HUES48 (cell line): ENCODE results near the gene TMPRSS11A.

Experiments used
- H3K27ac ChIP-seq: one replicate; pipeline ENCODE4 v1.7.0; 2013; ENCODE audit warnings: low read depth, low read length, inconsistent platforms
- H3K27me3 ChIP-seq: 2 replicates; pipeline ENCODE4 v1.6.1; 2013; ENCODE audit warnings: mild to moderate bottlenecking, low read length; ENCODE audit not compliant: control insufficient read depth, insufficient read depth
- H3K36me3 ChIP-seq: 2 replicates; pipeline ENCODE4 v1.6.1; 2013; ENCODE audit warnings: low read length; ENCODE audit not compliant: control insufficient read depth, insufficient read depth
- H3K4me1 ChIP-seq: 2 replicates; pipeline ENCODE4 v1.6.1; 2013; ENCODE audit warnings: mild to moderate bottlenecking, low read length; ENCODE audit not compliant: control insufficient read depth, insufficient read depth
- H3K4me3 ChIP-seq: 2 replicates; pipeline ENCODE4 v1.5.1; 2013; ENCODE audit warnings: mild to moderate bottlenecking, low read depth, low read length
- H3K9ac ChIP-seq: 2 replicates; pipeline ENCODE4 v1.6.1; 2013; ENCODE audit warnings: mild to moderate bottlenecking, low read depth, low read length, moderate library complexity
- H3K9me3 ChIP-seq: 2 replicates; pipeline ENCODE4 v1.6.1; 2013; ENCODE audit warnings: low read length; ENCODE audit not compliant: control insufficient read depth, insufficient read depth

TMPRSS11A gene

DNA sequence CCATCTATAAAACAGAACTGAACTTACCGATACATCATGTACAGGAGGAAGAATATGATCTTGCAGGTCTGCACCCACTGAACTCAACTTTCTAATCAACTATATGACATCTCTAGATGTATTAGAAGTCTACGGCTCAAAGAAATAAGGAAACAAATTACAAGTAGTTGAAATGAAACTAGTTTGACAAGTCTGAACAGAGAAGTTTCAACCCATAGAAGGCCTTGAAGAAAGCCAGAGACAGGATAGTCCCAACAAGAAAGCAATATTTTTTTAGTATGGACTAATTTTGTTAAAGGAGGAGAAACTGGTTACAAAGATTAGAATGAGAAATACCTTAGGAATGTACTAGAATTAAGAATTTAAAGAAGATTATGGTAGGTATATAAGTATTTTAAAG is at the start of gene TMPRSS11A:
Gene TMPRSS11A (minus strand): TSS at position 138 of the 400 bp plus-strand sequence. CDS start 100 bp downstream, at position 38.
- no peaks in the 10 kb centered on the region for H3K4me1 ChIP-seq
- no peak within 1 kb of the TSS for H3K9ac ChIP-seq
- H3K27me3 ChIP-seq = no peaks in the 10 kb centered on the region
- H3K4me3 ChIP-seq = no peak within 1 kb of the TSS
- H3K36me3 ChIP-seq = no peaks in the 10 kb centered on the region
- H3K27ac ChIP-seq = no peak within 1 kb of the TSS
- H3K9me3 ChIP-seq = no peaks in the 10 kb centered on the region

DNA sequence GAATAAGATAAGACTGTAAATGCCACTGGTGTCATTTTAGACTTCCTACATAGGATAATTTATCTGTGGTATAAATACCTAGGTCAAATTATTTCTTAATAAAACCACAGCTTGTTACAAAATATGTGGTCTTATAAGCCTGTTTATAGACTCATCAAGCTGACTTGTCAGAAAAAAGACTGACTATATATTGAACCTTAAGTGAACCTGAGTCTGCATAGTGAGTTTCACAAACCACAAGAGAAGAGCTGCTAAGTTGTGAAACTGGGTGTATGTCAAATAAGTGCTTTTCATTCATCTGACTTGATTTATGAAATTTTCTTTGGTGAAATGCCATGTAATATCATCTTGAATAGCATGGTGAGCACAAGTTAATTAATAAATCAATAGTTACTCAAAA is 48.4 kb upstream of the TMPRSS11A start:
- Histone ChIP-seq H3K9me3 (peaks cover 1% of the 10 kb centered on the region; the same call in 1 of the 2 replicates), H3K4me1 (no peaks in the 10 kb centered on the region), H3K36me3 (no peaks in the 10 kb centered on the region), H3K27me3 (no peaks in the 10 kb centered on the region), H3K4me3 (no peak overlapping the region), H3K27ac (no peak overlapping the region), H3K9ac (no peak overlapping the region)

- Histone ChIP-seq H3K9ac (no peak overlapping the region), H3K36me3 (no peaks in the 10 kb centered on the region), H3K9me3 (peaks cover 3% of the 10 kb centered on the region; the same call in 1 of the 2 replicates), H3K4me1 (no peaks in the 10 kb centered on the region), H3K4me3 (no peak overlapping the region), H3K27me3 (no peaks in the 10 kb centered on the region), H3K27ac (no peak overlapping the region)
Observed at GRCh38 chr4:68002906-68003305, 39.6 kb upstream of the TMPRSS11A start.

- H3K4me1 ChIP-seq = no peaks in the 10 kb centered on the region
- no peak overlapping the region for H3K27ac ChIP-seq
- H3K36me3 ChIP-seq = no peaks in the 10 kb centered on the region
- no peak overlapping the region for H3K9ac ChIP-seq
- H3K9me3 ChIP-seq = no peaks in the 10 kb centered on the region
- no peak overlapping the region for H3K4me3 ChIP-seq
- no peaks in the 10 kb centered on the region for H3K27me3 ChIP-seq
Observed at GRCh38 chr4:67996127-67996526, 32.8 kb upstream of the TMPRSS11A start.

DNA sequence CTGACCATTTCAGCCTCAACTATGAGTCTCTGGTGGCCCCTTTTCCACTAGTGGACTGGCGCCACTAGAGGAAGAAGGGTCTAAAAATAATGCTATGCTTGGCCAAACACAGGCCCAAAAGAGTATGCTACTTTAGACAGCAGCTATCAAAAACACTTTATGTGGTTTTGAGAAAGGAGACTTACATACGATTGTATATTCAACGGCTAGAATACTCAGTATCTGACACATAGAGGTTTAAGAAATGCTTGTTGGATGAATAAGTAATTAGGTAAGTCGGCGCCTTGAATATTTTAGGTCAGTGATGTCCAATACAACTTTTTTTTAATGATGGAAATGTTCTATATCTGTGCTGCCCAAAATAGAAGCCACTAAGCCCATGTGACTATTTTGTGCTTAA is 25.7 kb upstream of the TMPRSS11A start:
- Histone ChIP-seq H3K36me3 (no peaks in the 10 kb centered on the region), H3K9ac (no peak overlapping the region), H3K27ac (no peak overlapping the region), H3K4me3 (no peak overlapping the region), H3K9me3 (no peaks in the 10 kb centered on the region), H3K4me1 (no peaks in the 10 kb centered on the region), H3K27me3 (no peaks in the 10 kb centered on the region)

GRCh38 chr4:67983333-67983732 is 20.0 kb upstream of the TMPRSS11A start:
- no peaks in the 10 kb centered on the region for H3K27me3 ChIP-seq
- H3K9ac ChIP-seq = no peak overlapping the region
- no peaks in the 10 kb centered on the region for H3K9me3 ChIP-seq
- H3K4me3 ChIP-seq = no peak overlapping the region
- H3K36me3 ChIP-seq = no peaks in the 10 kb centered on the region
- H3K27ac ChIP-seq = no peak overlapping the region
- no peaks in the 10 kb centered on the region for H3K4me1 ChIP-seq

- no peaks in the 10 kb centered on the region for H3K9me3 ChIP-seq
- H3K27ac ChIP-seq = no peak overlapping the region
- H3K27me3 ChIP-seq = no peaks in the 10 kb centered on the region
- no peaks in the 10 kb centered on the region for H3K36me3 ChIP-seq
- H3K9ac ChIP-seq = no peak overlapping the region
- H3K4me3 ChIP-seq = no peak overlapping the region
- H3K4me1 ChIP-seq = no peaks in the 10 kb centered on the region
Observed at GRCh38 chr4:67980512-67980911, 17.2 kb upstream of the TMPRSS11A start.

DNA sequence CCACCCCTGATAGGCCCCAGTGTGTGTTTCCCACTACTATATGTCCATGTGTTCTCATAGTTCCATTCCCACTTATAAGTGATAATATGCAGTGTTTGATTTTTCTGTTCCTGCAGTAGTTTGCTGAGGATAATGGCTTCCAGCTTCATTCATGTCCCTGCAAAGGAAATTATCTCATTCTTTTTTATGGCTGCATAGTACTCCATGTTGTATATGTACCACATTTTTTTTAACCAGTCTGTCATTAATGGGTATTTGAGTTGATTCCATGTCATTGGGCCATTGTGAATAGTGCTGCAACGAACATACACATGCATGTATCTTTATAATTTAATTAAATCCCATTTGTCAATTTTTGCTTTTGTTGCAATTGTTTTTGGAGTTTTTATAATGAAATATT is 10.3 kb upstream of the TMPRSS11A start:
- Histone ChIP-seq H3K36me3 (no peaks in the 10 kb centered on the region), H3K9me3 (peaks cover 12% of the 10 kb centered on the region; the same call in 1 of the 2 replicates), H3K27ac (no peak overlapping the region), H3K4me1 (no peaks in the 10 kb centered on the region), H3K27me3 (no peaks in the 10 kb centered on the region), H3K9ac (no peak overlapping the region), H3K4me3 (no peak overlapping the region)

DNA sequence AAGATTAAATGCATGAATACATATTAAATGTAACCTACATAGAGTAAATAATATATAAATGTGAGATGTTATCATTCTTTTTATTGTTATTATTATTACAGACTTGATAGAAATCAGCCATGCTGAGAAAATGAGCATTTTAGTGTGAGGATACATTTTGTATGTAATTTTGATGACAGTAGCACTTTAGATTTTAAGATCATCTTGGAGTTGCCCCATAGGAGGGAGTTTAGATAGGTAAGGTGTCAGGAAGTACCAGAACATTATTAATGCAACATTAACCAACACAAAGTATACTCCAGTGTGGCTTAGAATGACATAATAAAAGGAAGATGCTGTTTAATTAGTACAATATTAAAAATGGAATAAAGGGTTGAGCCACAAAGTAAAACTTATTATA is 8.4 kb downstream of the TMPRSS11A start:
- no peaks in the 10 kb centered on the region for H3K36me3 ChIP-seq
- H3K9me3 ChIP-seq = no peaks in the 10 kb centered on the region
- H3K27me3 ChIP-seq = no peaks in the 10 kb centered on the region
- H3K27ac ChIP-seq = no peak overlapping the region
- H3K4me1 ChIP-seq = no peaks in the 10 kb centered on the region
- H3K9ac ChIP-seq = no peak overlapping the region
- no peak overlapping the region for H3K4me3 ChIP-seq

DNA sequence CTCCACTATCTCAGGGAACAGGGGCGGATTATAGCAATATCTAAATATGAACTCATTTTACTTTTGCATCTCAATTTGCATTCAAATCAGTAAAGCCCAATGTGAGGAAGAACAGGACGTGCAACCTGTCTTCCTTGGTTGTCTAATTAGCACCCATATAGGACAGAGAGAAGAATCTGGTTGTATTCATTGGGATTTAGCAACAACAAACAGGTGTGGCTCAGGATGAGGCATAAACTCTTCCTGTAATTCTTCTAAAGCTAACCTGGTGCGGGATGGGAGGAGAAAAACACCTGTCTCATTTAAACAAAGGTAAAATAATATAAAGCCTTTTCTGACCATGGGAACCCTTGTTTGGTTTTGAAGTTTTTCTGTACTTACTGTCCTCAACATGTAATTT is 22.2 kb downstream of the TMPRSS11A start:
- Histone ChIP-seq H3K4me1 (no peaks in the 10 kb centered on the region), H3K36me3 (no peaks in the 10 kb centered on the region), H3K9ac (no peak overlapping the region), H3K27me3 (no peaks in the 10 kb centered on the region), H3K9me3 (no peaks in the 10 kb centered on the region), H3K27ac (no peak overlapping the region), H3K4me3 (no peak overlapping the region)

GRCh38 chr4:67940506-67940905 is 22.8 kb downstream of the TMPRSS11A start:
- Histone ChIP-seq H3K9ac (no peak overlapping the region), H3K4me3 (no peak overlapping the region), H3K36me3 (no peaks in the 10 kb centered on the region), H3K27ac (no peak overlapping the region), H3K27me3 (no peaks in the 10 kb centered on the region), H3K4me1 (no peaks in the 10 kb centered on the region), H3K9me3 (no peaks in the 10 kb centered on the region)

DNA sequence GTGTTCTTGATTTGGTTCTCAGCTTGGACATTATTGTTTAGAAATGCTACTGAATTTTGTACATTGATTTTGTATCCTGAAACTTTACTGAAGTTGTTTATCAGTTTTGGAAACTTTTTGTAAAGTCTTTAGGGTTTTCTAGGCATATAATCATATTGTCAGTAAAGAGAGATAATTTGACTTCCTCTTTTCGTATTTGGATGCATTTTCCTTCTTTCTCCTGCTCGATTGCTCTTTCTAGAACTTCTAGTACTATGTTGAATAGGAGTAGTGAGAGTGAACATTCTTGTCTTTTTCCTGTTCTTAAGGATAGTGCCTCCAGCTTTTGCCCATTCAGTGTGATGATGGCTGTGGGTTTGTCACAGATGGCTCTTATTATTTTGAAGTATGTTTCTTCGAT is 24.1 kb downstream of the TMPRSS11A start:
- no peak overlapping the region for H3K27ac ChIP-seq
- no peak overlapping the region for H3K4me3 ChIP-seq

More for the DNA sequence above, 24.1 kb downstream of the TMPRSS11A start:
- Histone ChIP-seq H3K4me1 (peaks cover 4% of the 10 kb centered on the region; the same call in 1 of the 2 replicates), H3K27me3 (no peaks in the 10 kb centered on the region), H3K9ac (no peak overlapping the region), H3K9me3 (no peaks in the 10 kb centered on the region), H3K36me3 (no peaks in the 10 kb centered on the region)
